ENCODE measurements around the gene RNF144A. TPM values are rescaled to one million over a fixed set of nuclear protein-coding genes. Genes with fewer than 3 reads are reported as not detected.

The RNF144A gene
- total RNA-seq, 3 donors from 2014 or later = 10.8 to 17.1 (median 11.6) TPM

DNA sequence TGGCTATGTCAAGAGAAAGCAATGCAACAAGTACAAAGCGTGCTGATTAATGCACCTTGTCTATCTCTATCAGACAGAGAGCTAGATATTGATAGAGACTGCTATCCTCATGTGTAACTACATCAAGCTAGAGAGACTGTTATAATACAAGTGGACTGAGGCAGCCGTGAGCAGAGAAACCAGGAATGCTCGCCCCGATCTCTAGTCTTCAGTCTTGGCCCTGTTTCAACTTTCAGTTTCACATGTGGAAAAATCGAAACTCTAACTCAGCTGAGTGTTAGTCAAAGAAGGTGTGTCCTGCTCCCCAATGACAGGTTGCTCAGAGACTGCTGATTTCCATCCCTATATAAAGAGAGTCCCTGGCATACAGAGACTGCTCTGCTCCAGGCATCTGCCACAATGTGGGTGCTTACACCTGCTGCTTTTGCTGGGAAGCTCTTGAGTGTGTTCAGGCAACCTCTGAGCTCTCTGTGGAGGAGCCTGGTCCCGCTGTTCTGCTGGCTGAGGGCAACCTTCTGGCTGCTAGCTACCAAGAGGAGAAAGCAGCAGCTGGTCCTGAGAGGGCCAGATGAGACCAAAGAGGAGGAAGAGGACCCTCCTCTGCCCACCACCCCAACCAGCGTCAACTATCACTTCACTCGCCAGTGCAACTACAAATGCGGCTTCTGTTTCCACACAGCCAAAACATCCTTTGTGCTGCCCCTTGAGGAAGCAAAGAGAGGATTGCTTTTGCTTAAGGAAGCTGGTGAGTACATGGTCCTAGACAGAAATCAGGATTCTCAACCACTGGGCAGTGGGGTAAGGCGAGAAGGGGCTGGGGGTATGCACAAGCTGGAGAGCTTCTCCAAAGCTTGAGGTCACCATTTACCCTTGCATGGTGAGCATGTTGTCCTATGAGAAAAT, 39.6 kb upstream of the RNF144A start, which contains the start of gene RSAD2:
TSS of gene RSAD2 (plus strand) at position 376 of the 903 bp plus-strand sequence. CDS start at position 400, 24 bp downstream.
- no peak for TF ChIP-seq POLR2AphosphoS5 (IDR thresholded peaks at IDR 0.05)
- H3K27ac ChIP-seq = peak within 1 kb of the TSS; percentile 39 to 61
- H3K27me3 ChIP-seq = no peaks in the 10 kb centered on the region
- no peaks in the 10 kb centered on the region for H3K4me1 ChIP-seq
- no peaks in the 10 kb centered on the region for H3K9me3 ChIP-seq
- intact Hi-C loops (cut with DNase I; ENCODE audit: low total_unique reads) = no loop called here
- no peaks in the 10 kb centered on the region for H3K36me3 ChIP-seq
- no peak for DNase-seq (ENCODE audit: low spot score in 2 of 2)
- H3K4me3 ChIP-seq = peak within 1 kb of the TSS; percentile 47 to 68 (median 62)

DNA sequence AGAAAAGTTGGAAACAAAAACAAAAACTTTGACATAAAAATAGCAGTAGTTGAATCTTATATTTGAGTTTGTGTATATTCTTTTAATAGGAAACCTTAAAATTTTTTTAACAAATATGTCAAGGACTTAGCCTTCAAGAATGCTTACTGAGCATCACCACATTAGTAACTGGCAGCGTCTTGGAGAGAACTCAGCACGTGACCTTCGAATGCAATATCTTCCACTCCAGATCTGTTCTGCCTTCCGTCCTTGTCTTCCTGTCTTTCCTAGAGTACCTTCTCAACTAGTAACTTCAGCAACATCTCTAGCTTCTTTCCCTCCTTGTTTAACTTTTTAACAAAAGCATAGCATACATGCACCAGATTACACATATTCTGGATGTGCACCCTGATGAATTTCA, 38.7 kb upstream of the RNF144A start:
- H3K4me3 ChIP-seq = no peak overlapping the region
- no peak overlapping the region for H3K27ac ChIP-seq
- H3K27me3 ChIP-seq = no peaks in the 10 kb centered on the region
- H3K36me3 ChIP-seq = no peaks in the 10 kb centered on the region
- intact Hi-C loops (cut with DNase I; ENCODE audit: low total_unique reads) = no loop called here
- no peaks in the 10 kb centered on the region for H3K9me3 ChIP-seq
- no peaks in the 10 kb centered on the region for H3K4me1 ChIP-seq
- DNase-seq (ENCODE audit: low spot score in 2 of 2) = no peak
- TF ChIP-seq POLR2AphosphoS5 (IDR thresholded peaks at IDR 0.05) (no peak), POLR2A (IDR thresholded peaks at IDR 0.05) (no peak)
- TF ChIP-seq, protein P1, sequence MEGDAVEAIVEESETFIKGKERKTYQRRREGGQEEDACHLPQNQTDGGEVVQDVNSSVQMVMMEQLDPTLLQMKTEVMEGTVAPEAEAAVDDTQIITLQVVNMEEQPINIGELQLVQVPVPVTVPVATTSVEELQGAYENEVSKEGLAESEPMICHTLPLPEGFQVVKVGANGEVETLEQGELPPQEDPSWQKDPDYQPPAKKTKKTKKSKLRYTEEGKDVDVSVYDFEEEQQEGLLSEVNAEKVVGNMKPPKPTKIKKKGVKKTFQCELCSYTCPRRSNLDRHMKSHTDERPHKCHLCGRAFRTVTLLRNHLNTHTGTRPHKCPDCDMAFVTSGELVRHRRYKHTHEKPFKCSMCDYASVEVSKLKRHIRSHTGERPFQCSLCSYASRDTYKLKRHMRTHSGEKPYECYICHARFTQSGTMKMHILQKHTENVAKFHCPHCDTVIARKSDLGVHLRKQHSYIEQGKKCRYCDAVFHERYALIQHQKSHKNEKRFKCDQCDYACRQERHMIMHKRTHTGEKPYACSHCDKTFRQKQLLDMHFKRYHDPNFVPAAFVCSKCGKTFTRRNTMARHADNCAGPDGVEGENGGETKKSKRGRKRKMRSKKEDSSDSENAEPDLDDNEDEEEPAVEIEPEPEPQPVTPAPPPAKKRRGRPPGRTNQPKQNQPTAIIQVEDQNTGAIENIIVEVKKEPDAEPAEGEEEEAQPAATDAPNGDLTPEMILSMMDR (IDR thresholded peaks at IDR 0.05) = no peak

DNA sequence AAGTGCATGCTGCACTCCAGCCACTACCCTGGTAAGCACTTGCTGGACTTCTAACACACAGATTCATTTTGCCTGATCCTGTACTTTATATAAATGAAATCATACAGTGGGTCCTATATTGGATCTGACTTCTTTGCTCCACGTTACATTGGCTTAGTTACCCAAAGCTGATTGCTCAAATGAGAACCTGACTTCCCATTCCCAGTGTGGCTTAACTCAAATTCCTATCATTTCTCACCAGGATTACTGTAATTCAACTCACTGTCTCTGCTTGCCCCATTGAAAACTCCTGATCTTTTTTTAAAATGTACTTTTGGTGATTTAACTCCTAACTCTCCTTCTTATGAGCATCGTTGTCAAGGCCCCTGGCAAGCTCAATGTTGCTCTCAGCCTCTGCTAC, 38.2 kb upstream of the RNF144A start:
- intact Hi-C loops (cut with DNase I; ENCODE audit: low total_unique reads) = no loop called here
- DNase-seq (ENCODE audit: low spot score in 2 of 2) = no peak
- H3K4me1 ChIP-seq = no peaks in the 10 kb centered on the region
- no peak overlapping the region for H3K27ac ChIP-seq
- TF ChIP-seq POLR2A (IDR thresholded peaks at IDR 0.05) (no peak), POLR2AphosphoS5 (IDR thresholded peaks at IDR 0.05) (no peak)
- TF ChIP-seq, protein P1 (IDR thresholded peaks at IDR 0.05) = no peak
- H3K9me3 ChIP-seq = no peaks in the 10 kb centered on the region
- H3K27me3 ChIP-seq = no peaks in the 10 kb centered on the region
- no peaks in the 10 kb centered on the region for H3K36me3 ChIP-seq
- H3K4me3 ChIP-seq = no peak overlapping the region

DNA sequence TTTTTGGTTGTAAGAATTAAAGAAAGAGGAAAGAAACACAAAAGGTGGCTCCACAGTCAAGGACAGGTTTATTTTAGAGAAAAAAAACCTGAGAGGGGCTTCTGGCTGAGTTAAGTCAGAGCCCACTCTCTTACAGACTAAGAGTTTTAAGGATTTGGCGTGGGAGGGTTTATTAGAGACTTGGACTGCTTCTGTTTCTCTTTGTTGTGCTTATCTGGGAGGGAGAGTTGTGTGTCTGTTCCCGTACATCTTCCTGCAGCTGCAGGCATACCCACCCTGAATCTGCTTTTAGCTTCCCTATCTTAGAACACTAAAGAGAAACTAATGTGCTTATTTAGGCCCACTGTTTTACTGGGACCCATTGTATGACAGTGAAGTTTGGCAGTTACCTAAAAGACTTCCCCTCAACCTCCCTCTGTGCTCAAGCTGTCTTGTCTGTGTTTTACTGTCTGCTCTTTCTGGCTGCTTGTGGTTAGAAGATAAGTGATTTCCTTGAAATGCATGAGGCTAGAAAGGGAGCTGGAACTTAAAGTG, 36.9 kb upstream of the RNF144A start:
- Histone ChIP-seq H3K9me3 (no peaks in the 10 kb centered on the region), H3K36me3 (no peaks in the 10 kb centered on the region), H3K27me3 (no peaks in the 10 kb centered on the region), H3K4me3 (no peak overlapping the region), H3K27ac (no peak overlapping the region), H3K4me1 (no peaks in the 10 kb centered on the region)
- DNase-seq (ENCODE audit: low spot score in 2 of 2) = no peak
- no peak for TF ChIP-seq POLR2A (IDR thresholded peaks at IDR 0.05)
- TF ChIP-seq POLR2AphosphoS5 (IDR thresholded peaks at IDR 0.05) = no peak
- TF ChIP-seq, protein P1 (IDR thresholded peaks at IDR 0.05) = no peak
- intact Hi-C loops (cut with DNase I; ENCODE audit: low total_unique reads) = no loop called here

DNA sequence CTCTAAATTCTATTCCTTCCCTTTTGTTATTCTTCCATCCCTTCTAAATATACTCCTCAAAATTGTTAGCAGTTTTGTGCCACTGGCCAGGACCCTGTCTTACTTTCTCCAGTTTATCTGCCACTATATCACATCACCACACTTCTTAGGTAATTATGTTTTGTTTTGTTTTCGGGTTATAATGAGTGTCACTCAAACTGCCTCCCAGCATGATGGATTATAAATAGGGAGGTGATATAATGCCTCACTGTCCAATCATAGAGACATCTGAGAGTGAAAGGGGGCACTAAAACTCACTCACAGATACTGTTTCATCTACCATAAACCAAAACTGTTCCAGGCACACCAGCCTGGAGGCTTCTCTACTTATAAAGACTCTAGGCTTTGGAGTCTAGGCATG, 36.2 kb upstream of the RNF144A start:
- Histone ChIP-seq H3K36me3 (no peaks in the 10 kb centered on the region), H3K27ac (no peak overlapping the region), H3K27me3 (no peaks in the 10 kb centered on the region), H3K4me3 (no peak overlapping the region), H3K4me1 (no peaks in the 10 kb centered on the region), H3K9me3 (no peaks in the 10 kb centered on the region)
- intact Hi-C loops (cut with DNase I; ENCODE audit: low total_unique reads) = no loop called here
- DNase-seq (ENCODE audit: low spot score in 2 of 2) = no peak
- TF ChIP-seq, protein P1 (IDR thresholded peaks at IDR 0.05) = no peak
- TF ChIP-seq POLR2A (IDR thresholded peaks at IDR 0.05) = no peak
- no peak for TF ChIP-seq POLR2AphosphoS5 (IDR thresholded peaks at IDR 0.05)

All from breast epithelium (tissue), 4 donors.